SK-N-SH (cell line): ENCODE measurements around the gene AR. TPM values are rescaled to one million over a fixed set of nuclear protein-coding genes. Genes with fewer than 3 reads are reported as not detected.

Experiments used
- CTCF ChIA-PET: fragments of 300-600, 350-600 bp; formaldehyde crosslinking; extraction: SDS; loops from one replicate; lab custom pipeline; 2021; lab: Yijun Ruan, JAX
- POLR2A ChIA-PET: fragments of 350-600 bp; sonication (Branson Sonifier 250); formaldehyde crosslinking; extraction: SDS; loops from one replicate; lab custom pipeline; 2020; ENCODE audit warnings: antibody characterized with exemption, inconsistent platforms; lab: Yijun Ruan, JAX
- DNase-seq: peaks from one replicate; pipeline ENCODE4 v3.0.0; 2012
- H2AFZ ChIP-seq: fragments of 200-600 bp; sonication (generic); 2 replicates; pipeline ENCODE4 v1.8.1; 2016; ENCODE audit warnings: antibody characterized with exemption, mild to moderate bottlenecking, low read depth
- H3F3A ChIP-seq: fragments of 200-600 bp; sonication (generic); replicated peaks from 2 replicates; pipeline ENCODE3; 2016; ENCODE audit warnings: antibody characterized with exemption, mild to moderate bottlenecking; ENCODE audit not compliant: insufficient read depth
- H3K27ac ChIP-seq, 2 experiments: fragments of 200-500 bp in 1 of 2; fragments of 200-600 bp in 1 of 2; sonication (Bioruptor generic) in 1 of 2; sonication (generic), shearing (Covaris generic) in 1 of 2; 2 replicates each; pipeline versions ENCODE4 v1.5.1 to v1.6.1; 2014 to 2016; ENCODE audit warnings: low read depth in 2 of 2, inconsistent platforms in 1 of 2, low read length in 1 of 2, mild to moderate bottlenecking in 1 of 2, mixed read lengths in 1 of 2
- H3K27me3 ChIP-seq: fragments of 200-600 bp; sonication (generic), shearing (Covaris generic); 2 replicates; pipeline ENCODE4 v1.6.1; 2016; ENCODE audit warnings: mixed run types; ENCODE audit not compliant: insufficient read depth
- H3K36me3 ChIP-seq, 2 experiments: fragments of 200-500 bp in 1 of 2; fragments of 200-600 bp in 1 of 2; sonication (Bioruptor generic) in 1 of 2; sonication (generic) in 1 of 2; replicated peaks in 1 of 2; 2 replicates each; pipeline versions ENCODE3 to v1.5.1; 2014 to 2016; ENCODE audit warnings: low read length in 1 of 2, mild to moderate bottlenecking in 1 of 2; ENCODE audit not compliant: insufficient read depth in 2 of 2, control insufficient read depth in 1 of 2
- H3K4me1 ChIP-seq, 2 experiments: fragments of 200-500 bp in 1 of 2; fragments of 200-600 bp in 1 of 2; sonication (Bioruptor generic) in 1 of 2; sonication (generic), shearing (Covaris generic) in 1 of 2; 2 replicates each; pipeline versions ENCODE4 v1.5.1 to v1.6.1; 2014 to 2016; ENCODE audit warnings: low read depth in 1 of 2, low read length in 1 of 2, mixed run types in 1 of 2; ENCODE audit not compliant: insufficient read depth in 2 of 2, control insufficient read depth in 1 of 2
- H3K4me2 ChIP-seq: fragments of 200-600 bp; sonication (generic), shearing (Covaris generic); 2 replicates; pipeline ENCODE4 v1.6.1; 2017; ENCODE audit warnings: mixed run types
- H3K4me3 ChIP-seq, 2 experiments: fragments of 200-500 bp in 1 of 2; fragments of 200-600 bp in 1 of 2; sonication (Bioruptor generic) in 1 of 2; sonication (generic), shearing (Covaris generic) in 1 of 2; 2 replicates each; pipeline versions ENCODE4 v1.5.1 to v1.8.1; 2014 to 2016; ENCODE audit warnings: low read depth in 2 of 2, inconsistent platforms in 1 of 2, low read length in 1 of 2, mild to moderate bottlenecking in 1 of 2, mixed read lengths in 1 of 2, moderate library complexity in 1 of 2
- H3K79me2 ChIP-seq: fragments of 200-600 bp; sonication (generic); 2 replicates; pipeline ENCODE4 v1.8.1; 2017; ENCODE audit warnings: mild to moderate bottlenecking; ENCODE audit not compliant: insufficient read depth
- H3K9ac ChIP-seq: fragments of 200-600 bp; sonication (generic); 2 replicates; pipeline ENCODE4 v1.6.1; 2017; ENCODE audit warnings: mixed run types
- H3K9me2 ChIP-seq: fragments of 200-600 bp; sonication (generic); 2 replicates; pipeline ENCODE4 v1.6.1; 2017; ENCODE audit warnings: mixed run types
- H3K9me3 ChIP-seq: fragments of 200-600 bp; sonication (generic); 2 replicates; pipeline ENCODE4 v1.6.1; 2017; ENCODE audit warnings: mixed run types, mild to moderate bottlenecking, moderate library complexity
- H4K20me1 ChIP-seq: fragments of 200-600 bp; sonication (generic); 2 replicates; pipeline ENCODE4 v1.6.1; 2017; ENCODE audit warnings: mild to moderate bottlenecking, mixed run types; ENCODE audit not compliant: insufficient read depth
- FOSL2 ChIP-seq: IDR thresholded peaks from 2 replicates; pipeline ENCODE4 v1.4.0; 2012; ENCODE audit warnings: low read depth, mild to moderate bottlenecking, moderate library complexity, borderline replicate concordance
- GATA2 ChIP-seq: sonication (generic); formaldehyde crosslinking; IDR thresholded peaks from 2 replicates; pipeline ENCODE4 v1.5.0; 2020; ENCODE audit warnings: mild to moderate bottlenecking, missing genetic modification reagents
- JUND ChIP-seq: IDR thresholded peaks from 2 replicates; pipeline ENCODE4 v1.4.0; 2012
- NRF1 ChIP-seq: IDR thresholded peaks from 2 replicates; pipeline ENCODE4 v1.6.1; 2012; ENCODE audit warnings: low read depth, mild to moderate bottlenecking, low read length
- RFX5 ChIP-seq: IDR thresholded peaks from 2 replicates; pipeline ENCODE4 v1.6.1; 2012; ENCODE audit warnings: mild to moderate bottlenecking, improper control_type of control experiment, low read length
- SMC3 ChIP-seq: IDR thresholded peaks from 2 replicates; pipeline ENCODE4 v1.6.1; 2012; ENCODE audit warnings: low read depth, low read length, improper control_type of control experiment
- TCF12 ChIP-seq: IDR thresholded peaks from 2 replicates; pipeline ENCODE4 v1.4.0; 2012
- TEAD4 ChIP-seq: IDR thresholded peaks from 2 replicates; pipeline ENCODE4 v1.4.0; 2012; ENCODE audit warnings: mild to moderate bottlenecking, borderline replicate concordance; ENCODE audit not compliant: insufficient read depth
- WGBS: methylation state at CpG from one replicate; pipeline ENCODE4 v1.1.6; 2017; ENCODE audit warnings: low lambda C conversion rate; 5-methylcytosine and 5-hydroxymethylcytosine counted together
- polyA plus RNA-seq, 3 experiments: library from polyadenylated mRNA; depleted of rRNA; stranded (reverse); fragments of >200 nt; gene quantifications; 2 replicates each; pipeline ENCODE4 v1.2.3, GENCODE V29; 2012
- TF ChIP-seq, protein P1 (sequence below): fragments of 200-600 bp; sonication (generic); IDR thresholded peaks from 2 replicates; pipeline ENCODE4 v1.6.1; 2017; ENCODE audit warnings: antibody characterized with exemption, mild to moderate bottlenecking, moderate library complexity
- TF ChIP-seq, protein P2 (sequence below): fragments of 150-350 bp; IDR thresholded peaks from 2 replicates; pipeline ENCODE4 v1.6.1; 2016; ENCODE audit warnings: mild to moderate bottlenecking, low read depth, low read length
- TF ChIP-seq, protein P3 (sequence below): IDR thresholded peaks from 2 replicates; pipeline ENCODE4 v1.4.0; 2012; ENCODE audit warnings: low read depth

Gene AR
- polyA plus RNA-seq, 1 of the 3 experiments (the other 2 are of a cell fraction): not detected

DNA sequence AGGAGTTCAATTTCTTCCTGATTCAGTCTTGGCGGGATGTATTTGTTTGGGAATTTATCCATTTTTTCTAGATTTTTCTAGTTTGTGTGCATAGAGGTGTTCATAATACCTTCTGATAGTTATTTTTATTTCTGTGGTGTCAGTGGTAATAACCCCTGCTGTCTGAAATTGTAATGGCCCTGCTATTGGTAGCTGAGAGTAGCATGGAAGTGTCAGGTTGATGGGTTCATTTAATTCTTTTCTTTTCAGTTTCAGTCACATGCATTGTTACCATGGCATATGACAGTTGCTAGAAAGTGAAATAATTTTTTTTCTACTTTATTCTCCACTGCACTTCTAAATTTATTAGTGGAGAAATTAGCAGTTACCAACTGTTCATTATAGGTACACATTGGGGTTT lies 20.7 kb downstream of the AR start:
- no peaks in the 10 kb centered on the region; the same call in 1 of the 2 replicates for H3K27me3 ChIP-seq
- no peaks in the 10 kb centered on the region for H3K79me2 ChIP-seq
- POLR2A ChIA-PET: no interaction called here
- no peak overlapping the region for H3K9ac ChIP-seq
- no peaks in the 10 kb centered on the region for H3K36me3 ChIP-seq
- no peak for DNase-seq
- WGBS: 5% methylated on average over 1 of the region's 1 CpG
- no peaks in the 10 kb centered on the region for H3F3A ChIP-seq
- no peak overlapping the region for H3K4me2 ChIP-seq
- no peak overlapping the region for H3K27ac ChIP-seq
- no peaks in the 10 kb centered on the region for H3K9me3 ChIP-seq
- no peaks in the 10 kb centered on the region for H3K4me1 ChIP-seq
- no peaks in the 10 kb centered on the region for H4K20me1 ChIP-seq
- H3K9me2 ChIP-seq: no peaks in the 10 kb centered on the region
- H2AFZ ChIP-seq: no peak overlapping the region
- TF ChIP-seq TEAD4: no peak
- TF ChIP-seq JUND: no peak
- TF ChIP-seq, protein P1, sequence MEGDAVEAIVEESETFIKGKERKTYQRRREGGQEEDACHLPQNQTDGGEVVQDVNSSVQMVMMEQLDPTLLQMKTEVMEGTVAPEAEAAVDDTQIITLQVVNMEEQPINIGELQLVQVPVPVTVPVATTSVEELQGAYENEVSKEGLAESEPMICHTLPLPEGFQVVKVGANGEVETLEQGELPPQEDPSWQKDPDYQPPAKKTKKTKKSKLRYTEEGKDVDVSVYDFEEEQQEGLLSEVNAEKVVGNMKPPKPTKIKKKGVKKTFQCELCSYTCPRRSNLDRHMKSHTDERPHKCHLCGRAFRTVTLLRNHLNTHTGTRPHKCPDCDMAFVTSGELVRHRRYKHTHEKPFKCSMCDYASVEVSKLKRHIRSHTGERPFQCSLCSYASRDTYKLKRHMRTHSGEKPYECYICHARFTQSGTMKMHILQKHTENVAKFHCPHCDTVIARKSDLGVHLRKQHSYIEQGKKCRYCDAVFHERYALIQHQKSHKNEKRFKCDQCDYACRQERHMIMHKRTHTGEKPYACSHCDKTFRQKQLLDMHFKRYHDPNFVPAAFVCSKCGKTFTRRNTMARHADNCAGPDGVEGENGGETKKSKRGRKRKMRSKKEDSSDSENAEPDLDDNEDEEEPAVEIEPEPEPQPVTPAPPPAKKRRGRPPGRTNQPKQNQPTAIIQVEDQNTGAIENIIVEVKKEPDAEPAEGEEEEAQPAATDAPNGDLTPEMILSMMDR: no peak
- no peak for TF ChIP-seq FOSL2
- TF ChIP-seq, protein P2, sequence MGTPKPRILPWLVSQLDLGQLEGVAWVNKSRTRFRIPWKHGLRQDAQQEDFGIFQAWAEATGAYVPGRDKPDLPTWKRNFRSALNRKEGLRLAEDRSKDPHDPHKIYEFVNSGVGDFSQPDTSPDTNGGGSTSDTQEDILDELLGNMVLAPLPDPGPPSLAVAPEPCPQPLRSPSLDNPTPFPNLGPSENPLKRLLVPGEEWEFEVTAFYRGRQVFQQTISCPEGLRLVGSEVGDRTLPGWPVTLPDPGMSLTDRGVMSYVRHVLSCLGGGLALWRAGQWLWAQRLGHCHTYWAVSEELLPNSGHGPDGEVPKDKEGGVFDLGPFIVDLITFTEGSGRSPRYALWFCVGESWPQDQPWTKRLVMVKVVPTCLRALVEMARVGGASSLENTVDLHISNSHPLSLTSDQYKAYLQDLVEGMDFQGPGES: no peak
- no peak for TF ChIP-seq GATA2 (CRISPR knock-in tag)
- no peak overlapping the region for H3K4me3 ChIP-seq
- CTCF ChIA-PET: interaction anchor here (1.7 kb wide), 1 partner anchor 10 kb away, joined by 5 read pairs; no protein-coding TSS in a partner anchor

DNA sequence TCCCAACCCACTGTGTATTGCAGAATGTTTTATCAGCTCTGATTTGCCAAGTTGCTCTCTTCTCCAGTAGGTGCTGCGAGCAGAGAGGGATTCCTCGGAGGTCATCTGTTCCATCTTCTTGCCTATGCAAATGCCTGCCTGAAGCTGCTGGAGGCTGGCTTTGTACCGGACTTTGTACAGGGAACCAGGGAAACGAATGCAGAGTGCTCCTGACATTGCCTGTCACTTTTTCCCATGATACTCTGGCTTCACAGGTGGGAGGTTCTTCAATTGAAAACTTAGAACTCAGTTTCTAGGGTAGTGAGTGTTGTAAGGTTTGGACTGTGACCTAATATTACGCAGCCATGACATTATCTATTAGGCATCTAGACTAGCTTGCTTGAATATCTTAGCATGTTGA lies 24.9 kb downstream of the AR start:
- H3K9me2 ChIP-seq: no peaks in the 10 kb centered on the region
- no peaks in the 10 kb centered on the region for H3K9me3 ChIP-seq
- H3F3A ChIP-seq: no peaks in the 10 kb centered on the region
- CTCF ChIA-PET: no interaction called here
- H3K79me2 ChIP-seq: no peaks in the 10 kb centered on the region
- no peak overlapping the region for H3K9ac ChIP-seq
- H3K36me3 ChIP-seq: no peaks in the 10 kb centered on the region
- DNase-seq: no peak
- no peaks in the 10 kb centered on the region; the same call in 1 of the 2 replicates for H3K27me3 ChIP-seq
- H3K4me1 ChIP-seq: no peaks in the 10 kb centered on the region
- no peak overlapping the region for H2AFZ ChIP-seq
- no peak overlapping the region for H3K4me2 ChIP-seq
- no peak overlapping the region for H3K4me3 ChIP-seq
- H3K27ac ChIP-seq: no peak overlapping the region
- POLR2A ChIA-PET: no interaction called here
- H4K20me1 ChIP-seq: no peaks in the 10 kb centered on the region
- WGBS: 5% methylated on average over 5 of the region's 5 CpGs
- TF ChIP-seq, protein P3, sequence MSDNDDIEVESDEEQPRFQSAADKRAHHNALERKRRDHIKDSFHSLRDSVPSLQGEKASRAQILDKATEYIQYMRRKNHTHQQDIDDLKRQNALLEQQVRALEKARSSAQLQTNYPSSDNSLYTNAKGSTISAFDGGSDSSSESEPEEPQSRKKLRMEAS: no peak
- TF ChIP-seq TCF12: no peak
- TF ChIP-seq, protein P2: no peak
- no peak for TF ChIP-seq SMC3
- TF ChIP-seq NRF1: no peak
- no peak for TF ChIP-seq RFX5
- TF ChIP-seq, all 33 proteins: peak for 0
